Measurements from ENCODE around the gene NSG1.
"Not testable (repeated sequence)": the region's sequence is repeated elsewhere in the genome, so short reads cannot be mapped to it uniquely, and the experiment has no call there.

NSG1 gene

GRCh38 chr4:4416981-4417380 lies 30.1 kb downstream of the NSG1 start:
- no peak for DNase-seq (ENCODE audit: low read depth)

GRCh38 chr4:4417886-4418285 lies 31.0 kb downstream of the NSG1 start:
- no peak for DNase-seq (ENCODE audit: low read depth)

GRCh38 chr4:4418676-4419390 lies 31.9 kb downstream of the NSG1 start:
- no peak for DNase-seq (ENCODE audit: low read depth)

GRCh38 chr4:4419896-4420295 lies 33.0 kb downstream of the NSG1 start:
- DNase-seq (ENCODE audit: low read depth), result no peak

- no peak for DNase-seq (ENCODE audit: low read depth)
Measured at GRCh38 chr4:4420421-4420820, 33.5 kb downstream of the NSG1 start.

- DNase-seq (ENCODE audit: low read depth), result no peak
Measured at GRCh38 chr4:4421356-4421755, 34.5 kb downstream of the NSG1 start.

- DNase-seq (ENCODE audit: low read depth), result not testable (repeated sequence)
Measured at GRCh38 chr4:4422117-4422516, 35.2 kb downstream of the NSG1 start.

- no peak for DNase-seq (ENCODE audit: low read depth)
Measured at GRCh38 chr4:4422856-4423499, 36.1 kb downstream of the NSG1 start.

GRCh38 chr4:4423706-4424498 lies 37.0 kb downstream of the NSG1 start:
- DNase-seq (ENCODE audit: low read depth), result no peak

GRCh38 chr4:4424499-4425115 lies 37.7 kb downstream of the NSG1 start:
- DNase-seq (ENCODE audit: low read depth), result no peak

GRCh38 chr4:4425119-4425690 lies 38.3 kb downstream of the NSG1 start:
- no peak for DNase-seq (ENCODE audit: low read depth)

GRCh38 chr4:4425696-4426095 lies 38.8 kb downstream of the NSG1 start:
- DNase-seq (ENCODE audit: low read depth), result no peak

GRCh38 chr4:4426511-4427120 lies 39.7 kb downstream of the NSG1 start:
- no peak for DNase-seq (ENCODE audit: low read depth)

GRCh38 chr4:4427121-4427870 lies 40.4 kb downstream of the NSG1 start:
- DNase-seq (ENCODE audit: low read depth), result no peak

GRCh38 chr4:4427886-4428285 lies 41.0 kb downstream of the NSG1 start:
- no peak for DNase-seq (ENCODE audit: low read depth)

- no peak for DNase-seq (ENCODE audit: low read depth)
Measured at GRCh38 chr4:4428966-4429875, 42.3 kb downstream of the NSG1 start.

GRCh38 chr4:4430492-4431195 lies 43.7 kb downstream of the NSG1 start:
- DNase-seq (ENCODE audit: low read depth), result peak; percentile 21

- DNase-seq (ENCODE audit: low read depth), result no peak
Measured at GRCh38 chr4:4432341-4433125, 45.6 kb downstream of the NSG1 start.

- DNase-seq (ENCODE audit: low read depth), result no peak
Measured at GRCh38 chr4:4433941-4434340, 47.0 kb downstream of the NSG1 start.

All from stimulated activated CD8-positive, alpha-beta memory T cell treated with anti-CD3 and anti-CD28 coated beads, Interleukin-4, amount 100 ng/mL, for 24 hours (primary cell).